Measurements from ENCODE around the gene SOX2.
A peak's percentile ranks its signal among the peaks of the same experiment; 100 is the strongest.

The SOX2 gene

DNA sequence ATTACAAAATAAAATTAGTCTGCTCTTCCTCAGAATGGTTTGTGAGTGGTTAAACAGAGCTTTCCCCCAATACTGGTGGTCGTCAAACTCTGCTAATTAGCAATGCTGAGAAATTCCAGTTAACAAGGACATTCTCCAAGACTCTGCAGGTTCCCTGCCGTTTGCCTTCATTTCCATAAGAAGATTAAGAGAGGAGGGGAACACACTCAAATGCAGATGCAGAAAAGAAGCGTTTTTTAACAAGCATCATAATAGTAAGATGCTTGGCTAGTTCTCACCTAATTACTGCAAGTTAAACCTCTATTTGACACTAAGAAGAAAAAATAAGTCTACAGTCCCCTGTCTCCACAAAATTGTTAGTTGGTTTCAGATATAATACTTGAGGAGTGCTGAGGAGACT lies 3.7 kb upstream of the SOX2 start:
- Histone ChIP-seq H3K27ac (ENCODE audit: low read length) (no peak overlapping the region), H3K4me3 (ENCODE audit: low read length in 2 of 2) (no peak overlapping the region), H3K36me3 (ENCODE audit: control insufficient read depth in 2 of 2, insufficient read depth in 2 of 2, low read length in 2 of 2) (no peaks in the 10 kb centered on the region), H3K9me3 (ENCODE audit: control insufficient read depth in 2 of 2, low read length in 2 of 2) (no peaks in the 10 kb centered on the region), H3K9ac (ENCODE audit: low read length in 2 of 2) (no peak overlapping the region), H3K27me3 (ENCODE audit: control insufficient read depth in 1 of 2, insufficient read depth in 2 of 2, low read length in 2 of 2) (peaks cover 66 to 93% of the 10 kb centered on the region in 2 donors), H3K4me1 (ENCODE audit: control insufficient read depth, insufficient read depth, low read length) (peaks cover 13% of the 10 kb centered on the region)

DNA sequence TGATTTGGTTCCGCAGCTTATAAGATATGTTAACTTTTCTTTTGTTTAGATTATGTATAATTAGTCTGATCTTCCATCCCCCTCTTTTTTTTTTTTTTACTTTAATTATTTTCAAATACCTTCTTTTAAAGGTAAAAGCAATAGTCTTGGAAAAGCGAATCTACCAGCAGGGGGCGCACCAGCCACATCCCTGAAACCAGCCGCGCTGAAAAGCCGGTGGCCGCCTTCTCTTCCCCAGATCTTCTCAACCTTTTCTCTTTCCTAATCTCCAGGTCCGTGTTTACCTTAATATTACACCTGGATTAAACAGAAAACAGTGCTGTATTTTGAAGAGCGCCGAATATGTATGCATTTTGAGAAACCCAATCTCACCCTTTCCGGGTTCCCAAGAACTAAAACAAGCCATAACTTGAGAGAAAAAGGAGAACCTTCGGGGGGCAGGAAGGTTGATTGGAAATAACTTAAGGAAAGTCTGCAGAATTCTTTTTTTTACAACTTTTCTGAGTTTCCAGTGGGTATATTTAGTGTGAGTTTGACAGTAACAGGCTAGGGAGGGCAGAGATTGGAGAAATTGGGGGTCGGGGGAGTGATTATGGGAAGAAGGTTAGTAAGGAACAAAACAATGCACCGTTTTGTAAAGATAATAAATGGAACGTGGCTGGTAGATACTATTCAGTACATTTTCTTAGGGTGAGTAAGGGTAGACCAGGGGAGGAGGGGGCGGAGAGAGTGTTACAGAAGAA lies 2.0 kb upstream of the SOX2 start:
- Histone ChIP-seq H3K4me3 (ENCODE audit: low read length in 2 of 2) (no peak overlapping the region), H3K9ac (ENCODE audit: low read length in 2 of 2) (no peak overlapping the region), H3K27me3 (ENCODE audit: control insufficient read depth in 1 of 2, insufficient read depth in 2 of 2, low read length in 2 of 2) (peaks cover 56 to 91% of the 10 kb centered on the region in 2 donors), H3K27ac (ENCODE audit: low read length) (no peak overlapping the region), H3K4me1 (ENCODE audit: control insufficient read depth, insufficient read depth, low read length) (peaks cover 13% of the 10 kb centered on the region), H3K9me3 (ENCODE audit: control insufficient read depth in 2 of 2, low read length in 2 of 2) (no peaks in the 10 kb centered on the region), H3K36me3 (ENCODE audit: control insufficient read depth in 2 of 2, insufficient read depth in 2 of 2, low read length in 2 of 2) (no peaks in the 10 kb centered on the region)

DNA sequence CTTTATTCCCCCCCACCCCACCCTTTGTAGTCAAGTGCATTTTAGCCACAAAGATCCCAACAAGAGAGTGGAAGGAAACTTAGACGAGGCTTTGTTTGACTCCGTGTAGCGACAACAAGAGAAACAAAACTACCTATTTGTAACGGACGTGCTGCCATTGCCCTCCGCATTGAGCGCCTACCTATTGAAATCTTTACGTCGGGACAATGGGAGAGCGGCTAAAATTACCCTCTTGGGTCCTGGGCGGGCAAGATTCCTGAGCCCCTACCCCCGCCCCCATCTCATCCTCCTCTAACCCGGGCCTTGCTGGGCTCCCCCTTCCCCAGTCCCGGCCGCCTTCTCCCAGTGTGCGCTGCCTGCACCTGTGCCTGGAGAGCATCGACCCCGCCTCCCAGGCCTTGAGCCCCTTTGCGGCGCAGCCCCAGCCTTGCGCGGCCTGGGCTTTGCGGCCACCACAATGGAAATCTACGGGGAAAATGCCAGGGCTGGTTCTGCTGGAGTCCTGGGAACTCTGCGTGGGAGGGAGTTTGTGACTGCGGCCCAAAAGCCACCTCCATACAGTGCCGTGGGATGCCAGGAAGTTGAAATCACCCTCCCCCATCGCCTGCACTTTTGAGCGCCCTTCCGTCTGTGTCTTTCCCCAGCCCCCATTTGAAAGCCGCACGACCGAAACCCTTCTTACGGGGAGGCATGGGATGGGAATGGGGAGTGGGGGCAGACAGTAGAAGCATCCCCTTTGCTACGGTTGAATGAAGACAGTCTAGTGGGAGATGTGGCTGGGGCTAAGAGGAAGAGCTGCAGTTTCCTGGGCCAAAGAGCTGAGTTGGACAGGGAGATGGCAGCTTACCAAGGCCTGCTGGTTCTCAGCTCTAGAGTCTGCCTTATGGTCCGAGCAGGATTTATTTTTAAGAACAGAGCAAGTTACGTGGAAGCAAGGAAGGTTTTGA lies 1.1 kb upstream of the SOX2 start:
- Histone ChIP-seq H3K9me3 (ENCODE audit: control insufficient read depth in 2 of 2, low read length in 2 of 2) (no peaks in the 10 kb centered on the region), H3K27me3 (ENCODE audit: control insufficient read depth in 1 of 2, insufficient read depth in 2 of 2, low read length in 2 of 2) (peaks cover 51 to 91% of the 10 kb centered on the region in 2 donors), H3K4me1 (ENCODE audit: control insufficient read depth, insufficient read depth, low read length) (peaks cover 13% of the 10 kb centered on the region), H3K36me3 (ENCODE audit: control insufficient read depth in 2 of 2, insufficient read depth in 2 of 2, low read length in 2 of 2) (no peaks in the 10 kb centered on the region), H3K4me3 (ENCODE audit: low read length in 2 of 2) (peak overlapping the region in 1 of 2 donors; percentile 1), H3K9ac (ENCODE audit: low read length in 2 of 2) (no peak overlapping the region), H3K27ac (ENCODE audit: low read length) (no peak overlapping the region)

DNA sequence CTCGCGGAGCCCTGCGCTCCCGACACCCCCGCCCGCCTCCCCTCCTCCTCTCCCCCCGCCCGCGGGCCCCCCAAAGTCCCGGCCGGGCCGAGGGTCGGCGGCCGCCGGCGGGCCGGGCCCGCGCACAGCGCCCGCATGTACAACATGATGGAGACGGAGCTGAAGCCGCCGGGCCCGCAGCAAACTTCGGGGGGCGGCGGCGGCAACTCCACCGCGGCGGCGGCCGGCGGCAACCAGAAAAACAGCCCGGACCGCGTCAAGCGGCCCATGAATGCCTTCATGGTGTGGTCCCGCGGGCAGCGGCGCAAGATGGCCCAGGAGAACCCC lies 464 bp downstream of the SOX2 start:
- Histone ChIP-seq H3K27ac (ENCODE audit: low read length) (no peak overlapping the region), H3K4me1 (ENCODE audit: control insufficient read depth, insufficient read depth, low read length) (peaks cover 13% of the 10 kb centered on the region), H3K27me3 (ENCODE audit: control insufficient read depth in 1 of 2, insufficient read depth in 2 of 2, low read length in 2 of 2) (peaks cover 51 to 89% of the 10 kb centered on the region in 2 donors), H3K9ac (ENCODE audit: low read length in 2 of 2) (no peak overlapping the region), H3K9me3 (ENCODE audit: control insufficient read depth in 2 of 2, low read length in 2 of 2) (no peaks in the 10 kb centered on the region), H3K4me3 (ENCODE audit: low read length in 2 of 2) (peak overlapping the region in 1 of 2 donors; percentile 44), H3K36me3 (ENCODE audit: control insufficient read depth in 2 of 2, insufficient read depth in 2 of 2, low read length in 2 of 2) (no peaks in the 10 kb centered on the region)

DNA sequence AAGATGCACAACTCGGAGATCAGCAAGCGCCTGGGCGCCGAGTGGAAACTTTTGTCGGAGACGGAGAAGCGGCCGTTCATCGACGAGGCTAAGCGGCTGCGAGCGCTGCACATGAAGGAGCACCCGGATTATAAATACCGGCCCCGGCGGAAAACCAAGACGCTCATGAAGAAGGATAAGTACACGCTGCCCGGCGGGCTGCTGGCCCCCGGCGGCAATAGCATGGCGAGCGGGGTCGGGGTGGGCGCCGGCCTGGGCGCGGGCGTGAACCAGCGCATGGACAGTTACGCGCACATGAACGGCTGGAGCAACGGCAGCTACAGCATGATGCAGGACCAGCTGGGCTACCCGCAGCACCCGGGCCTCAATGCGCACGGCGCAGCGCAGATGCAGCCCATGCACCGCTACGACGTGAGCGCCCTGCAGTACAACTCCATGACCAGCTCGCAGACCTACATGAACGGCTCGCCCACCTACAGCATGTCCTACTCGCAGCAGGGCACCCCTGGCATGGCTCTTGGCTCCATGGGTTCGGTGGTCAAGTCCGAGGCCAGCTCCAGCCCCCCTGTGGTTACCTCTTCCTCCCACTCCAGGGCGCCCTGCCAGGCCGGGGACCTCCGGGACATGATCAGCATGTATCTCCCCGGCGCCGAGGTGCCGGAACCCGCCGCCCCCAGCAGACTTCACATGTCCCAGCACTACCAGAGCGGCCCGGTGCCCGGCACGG lies 991 bp downstream of the SOX2 start:
- Histone ChIP-seq H3K4me1 (ENCODE audit: control insufficient read depth, insufficient read depth, low read length) (peaks cover 13% of the 10 kb centered on the region), H3K36me3 (ENCODE audit: control insufficient read depth in 2 of 2, insufficient read depth in 2 of 2, low read length in 2 of 2) (no peaks in the 10 kb centered on the region), H3K4me3 (ENCODE audit: low read length in 2 of 2) (peak overlapping the region in 1 of 2 donors; percentile 44), H3K9me3 (ENCODE audit: control insufficient read depth in 2 of 2, low read length in 2 of 2) (no peaks in the 10 kb centered on the region), H3K27me3 (ENCODE audit: control insufficient read depth in 1 of 2, insufficient read depth in 2 of 2, low read length in 2 of 2) (peaks cover 56 to 93% of the 10 kb centered on the region in 2 donors), H3K9ac (ENCODE audit: low read length in 2 of 2) (no peak overlapping the region), H3K27ac (ENCODE audit: low read length) (no peak overlapping the region)

DNA sequence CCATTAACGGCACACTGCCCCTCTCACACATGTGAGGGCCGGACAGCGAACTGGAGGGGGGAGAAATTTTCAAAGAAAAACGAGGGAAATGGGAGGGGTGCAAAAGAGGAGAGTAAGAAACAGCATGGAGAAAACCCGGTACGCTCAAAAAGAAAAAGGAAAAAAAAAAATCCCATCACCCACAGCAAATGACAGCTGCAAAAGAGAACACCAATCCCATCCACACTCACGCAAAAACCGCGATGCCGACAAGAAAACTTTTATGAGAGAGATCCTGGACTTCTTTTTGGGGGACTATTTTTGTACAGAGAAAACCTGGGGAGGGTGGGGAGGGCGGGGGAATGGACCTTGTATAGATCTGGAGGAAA lies 1.5 kb downstream of the SOX2 start:
- peaks cover 13% of the 10 kb centered on the region for H3K4me1 ChIP-seq (ENCODE audit: control insufficient read depth, insufficient read depth, low read length)
- H3K9ac ChIP-seq (ENCODE audit: low read length in 2 of 2) = no peak overlapping the region
- no peaks in the 10 kb centered on the region for H3K9me3 ChIP-seq (ENCODE audit: control insufficient read depth in 2 of 2, low read length in 2 of 2)
- no peak overlapping the region for H3K27ac ChIP-seq (ENCODE audit: low read length)
- H3K36me3 ChIP-seq (ENCODE audit: control insufficient read depth in 2 of 2, insufficient read depth in 2 of 2, low read length in 2 of 2) = no peaks in the 10 kb centered on the region
- peaks cover 58 to 92% of the 10 kb centered on the region in 2 donors for H3K27me3 ChIP-seq (ENCODE audit: control insufficient read depth in 1 of 2, insufficient read depth in 2 of 2, low read length in 2 of 2)
- H3K4me3 ChIP-seq (ENCODE audit: low read length in 2 of 2) = no peak overlapping the region

DNA sequence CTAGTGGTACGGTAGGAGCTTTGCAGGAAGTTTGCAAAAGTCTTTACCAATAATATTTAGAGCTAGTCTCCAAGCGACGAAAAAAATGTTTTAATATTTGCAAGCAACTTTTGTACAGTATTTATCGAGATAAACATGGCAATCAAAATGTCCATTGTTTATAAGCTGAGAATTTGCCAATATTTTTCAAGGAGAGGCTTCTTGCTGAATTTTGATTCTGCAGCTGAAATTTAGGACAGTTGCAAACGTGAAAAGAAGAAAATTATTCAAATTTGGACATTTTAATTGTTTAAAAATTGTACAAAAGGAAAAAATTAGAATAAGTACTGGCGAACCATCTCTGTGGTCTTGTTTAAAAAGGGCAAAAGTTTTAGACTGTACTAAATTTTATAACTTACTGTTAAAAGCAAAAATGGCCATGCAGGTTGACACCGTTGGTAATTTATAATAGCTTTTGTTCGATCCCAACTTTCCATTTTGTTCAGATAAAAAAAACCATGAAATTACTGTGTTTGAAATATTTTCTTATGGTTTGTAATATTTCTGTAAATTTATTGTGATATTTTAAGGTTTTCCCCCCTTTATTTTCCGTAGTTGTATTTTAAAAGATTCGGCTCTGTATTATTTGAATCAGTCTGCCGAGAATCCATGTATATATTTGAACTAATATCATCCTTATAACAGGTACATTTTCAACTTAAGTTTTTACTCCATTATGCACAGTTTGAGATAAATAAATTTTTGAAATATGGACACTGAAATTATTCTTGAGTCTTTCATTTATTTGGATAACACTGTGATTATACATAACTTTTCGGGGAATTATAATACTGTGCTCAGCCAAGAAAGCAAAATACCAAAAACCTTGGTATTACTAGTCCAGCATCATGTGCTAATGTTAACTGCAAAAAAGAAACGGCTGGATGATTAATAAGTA lies 2.2 kb downstream of the SOX2 start:
- Histone ChIP-seq H3K9ac (ENCODE audit: low read length in 2 of 2) (no peak overlapping the region), H3K27ac (ENCODE audit: low read length) (no peak overlapping the region), H3K4me3 (ENCODE audit: low read length in 2 of 2) (no peak overlapping the region), H3K4me1 (ENCODE audit: control insufficient read depth, insufficient read depth, low read length) (peaks cover 13% of the 10 kb centered on the region), H3K36me3 (ENCODE audit: control insufficient read depth in 2 of 2, insufficient read depth in 2 of 2, low read length in 2 of 2) (no peaks in the 10 kb centered on the region), H3K9me3 (ENCODE audit: control insufficient read depth in 2 of 2, low read length in 2 of 2) (no peaks in the 10 kb centered on the region), H3K27me3 (ENCODE audit: control insufficient read depth in 1 of 2, insufficient read depth in 2 of 2, low read length in 2 of 2) (peaks cover 59 to 92% of the 10 kb centered on the region in 2 donors)

DNA sequence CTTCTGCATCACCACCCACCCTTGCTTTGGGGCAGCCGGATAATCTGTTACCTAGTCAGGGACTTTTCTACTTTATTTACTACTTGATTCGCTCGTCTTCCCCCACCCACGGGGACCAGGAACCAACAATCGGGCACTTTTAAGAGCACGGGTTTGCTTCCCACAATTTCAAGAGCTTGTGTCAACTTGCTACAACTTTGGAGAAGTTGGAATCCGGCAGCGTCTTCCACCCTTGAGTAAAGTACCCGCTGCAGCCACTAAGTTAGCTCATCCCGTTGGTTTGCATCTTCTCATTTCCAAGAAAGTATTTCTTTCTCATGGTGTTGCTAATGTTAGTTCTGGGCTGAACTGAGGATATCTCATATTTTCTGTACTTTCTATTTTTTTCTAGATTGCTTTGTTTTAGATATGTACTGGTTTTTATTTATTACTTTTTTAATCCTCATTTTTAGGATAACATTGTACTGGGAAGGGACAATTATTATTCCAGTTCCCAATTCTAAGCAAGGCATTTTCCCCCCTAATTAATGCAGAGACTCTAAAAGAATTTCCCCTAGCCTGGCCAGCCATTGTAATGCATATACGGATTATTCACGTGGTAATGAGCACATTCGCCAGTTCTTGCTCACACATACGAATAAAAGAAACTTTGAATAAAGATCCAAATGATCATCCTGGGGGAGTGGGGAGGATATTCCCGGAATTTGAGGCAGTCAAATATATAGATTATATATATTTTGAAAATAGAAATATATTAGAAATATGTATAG lies 4.0 kb downstream of the SOX2 start:
- H3K27me3 ChIP-seq (ENCODE audit: control insufficient read depth in 1 of 2, insufficient read depth in 2 of 2, low read length in 2 of 2) = peaks cover 63 to 92% of the 10 kb centered on the region in 2 donors
- no peak overlapping the region for H3K4me3 ChIP-seq (ENCODE audit: low read length in 2 of 2)

DNA sequence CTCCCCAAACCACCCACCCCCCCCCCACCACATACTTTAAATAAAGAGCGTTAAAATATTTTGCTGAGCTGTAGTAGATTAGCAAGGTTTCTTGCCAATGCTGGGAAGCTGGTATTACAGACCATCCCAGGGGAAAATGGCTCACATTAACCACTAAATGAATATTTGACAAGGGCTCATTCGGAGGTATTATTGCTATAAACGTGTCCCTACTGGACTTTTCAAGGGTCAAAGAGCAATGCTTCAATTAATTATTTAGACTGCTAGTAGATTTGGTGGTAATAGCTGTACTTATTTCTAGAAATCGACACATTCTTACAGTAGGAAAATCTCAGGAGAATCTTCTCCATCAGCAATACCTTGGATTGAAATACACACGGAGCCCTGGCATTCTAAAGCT lies 5.2 kb downstream of the SOX2 start:
- no peak overlapping the region for H3K27ac ChIP-seq (ENCODE audit: low read length)
- no peak overlapping the region for H3K4me3 ChIP-seq (ENCODE audit: low read length in 2 of 2)
- H3K9me3 ChIP-seq (ENCODE audit: control insufficient read depth in 2 of 2, low read length in 2 of 2) = no peaks in the 10 kb centered on the region
- H3K27me3 ChIP-seq (ENCODE audit: control insufficient read depth in 1 of 2, insufficient read depth in 2 of 2, low read length in 2 of 2) = peaks cover 66 to 91% of the 10 kb centered on the region in 2 donors
- no peak overlapping the region for H3K9ac ChIP-seq (ENCODE audit: low read length in 2 of 2)
- peaks cover 2% of the 10 kb centered on the region for H3K4me1 ChIP-seq (ENCODE audit: control insufficient read depth, insufficient read depth, low read length)
- no peaks in the 10 kb centered on the region for H3K36me3 ChIP-seq (ENCODE audit: control insufficient read depth in 2 of 2, insufficient read depth in 2 of 2, low read length in 2 of 2)

More for the DNA sequence above, 4.0 kb downstream of the SOX2 start:
- H3K27ac ChIP-seq (ENCODE audit: low read length) = no peak overlapping the region
- H3K9ac ChIP-seq (ENCODE audit: low read length in 2 of 2) = no peak overlapping the region
- H3K9me3 ChIP-seq (ENCODE audit: control insufficient read depth in 2 of 2, low read length in 2 of 2) = no peaks in the 10 kb centered on the region
- H3K4me1 ChIP-seq (ENCODE audit: control insufficient read depth, insufficient read depth, low read length) = peaks cover 6% of the 10 kb centered on the region
- H3K36me3 ChIP-seq (ENCODE audit: control insufficient read depth in 2 of 2, insufficient read depth in 2 of 2, low read length in 2 of 2) = no peaks in the 10 kb centered on the region

Measured in stomach smooth muscle (tissue), 2 donors.